Upper lobe of left lung (tissue), 4 donors: Measurements from ENCODE around the gene NMBR.

Source experiments
- CTCF ChIP-seq, 6 experiments: fragments of 450-650 bp in 4 of 6; fragments of 200-600 bp in 2 of 6; sonication (generic) in 2 of 6; IDR thresholded peaks; one replicate each; pipeline ENCODE4 v1.5.1; 2016 to 2019; ENCODE audit warnings: antibody characterized with exemption in 6 of 6
- EP300 ChIP-seq, 4 donors: sonication (generic); formaldehyde crosslinking; IDR thresholded peaks; one replicate each; pipeline ENCODE4 v1.5.1; 2017; ENCODE audit warnings: antibody characterized with exemption in 4 of 4, control low read depth in 2 of 4
- POLR2AphosphoS5 ChIP-seq, 2 donors: sonication (generic); formaldehyde crosslinking; IDR thresholded peaks; one replicate each; pipeline ENCODE4 v1.5.1; 2017; ENCODE audit warnings: antibody characterized with exemption in 2 of 2

- TF ChIP-seq CTCF (IDR thresholded peaks at IDR 0.05) (no peak), EP300 (IDR thresholded peaks at IDR 0.05) (no peak), POLR2AphosphoS5 (IDR thresholded peaks at IDR 0.05) (no peak)
Observed at GRCh38 chr6:142051404-142051803, 95.5 kb downstream of the NMBR start.
